HepG2 (cell line): ENCODE data around the gene GLTPD2. TPM values are rescaled to one million over a fixed set of nuclear protein-coding genes. Genes with fewer than 3 reads are reported as not detected.

Source experiments
- ATAC-seq: fragments of 200-7000 bp; cut with Tn5 transposase; 3 replicates; pipeline ENCODE4 v1.9.1; 2020; ENCODE audit warnings: mild to moderate bottlenecking, moderate library complexity
- BruUV-seq: library from RNA; stranded (reverse); fragments of 400-500 nt; replicated peaks from 2 replicates; lab custom pipeline; 2021; lab: Mats Ljungman, UMichigan
- CTCF ChIA-PET: fragments of 300-600 bp; formaldehyde crosslinking; extraction: SDS; loops from one replicate; lab custom pipeline; 2021; ENCODE audit warnings: low total read pairs, inconsistent platforms, low intra/inter-chr PET ratio; lab: Yijun Ruan, JAX
- POLR2A ChIA-PET: fragments of 350-600 bp; sonication (Branson Sonifier 250); formaldehyde crosslinking; loops from one replicate; lab custom pipeline; 2020; ENCODE audit warnings: antibody characterized with exemption, inconsistent platforms; lab: Yijun Ruan, JAX
- DNase-seq: peaks from one replicate; pipeline ENCODE4 v3.0.0-alpha.2; 2015; ENCODE audit warnings: low spot score
- FAIRE-seq: peaks from 3 replicates; lab custom pipeline; 2011; peaks lifted over from hg19 to GRCh38; lab: Jason Lieb, UNC
- H2AFZ ChIP-seq: one replicate; pipeline ENCODE4 v1.6.1; 2011; ENCODE audit warnings: low read length, inconsistent platforms
- H3K27ac ChIP-seq: fragments of 300-600 bp; 3 replicates; pipeline ENCODE4 v1.8.0; 2011; ENCODE audit warnings: mixed run types, mild to moderate bottlenecking, mixed read lengths, low read length, inconsistent platforms; ENCODE audit not compliant: insufficient read depth; ENCODE audit errors: extremely low read length
- H3K27me3 ChIP-seq, 2 experiments: fragments of 200-600 bp in 1 of 2; 2 replicates in 1 of 2; 3 replicates in 1 of 2; pipeline versions ENCODE4 v1.6.0 to v1.8.0; 2011; ENCODE audit warnings: low read length in 2 of 2, mild to moderate bottlenecking in 2 of 2, moderate library complexity in 2 of 2, inconsistent platforms in 1 of 2; ENCODE audit not compliant: insufficient read depth in 2 of 2, control insufficient read depth in 1 of 2
- H3K36me3 ChIP-seq, 2 experiments: fragments of 200-600 bp in 1 of 2; replicated peaks in 1 of 2; 2 replicates in 1 of 2; 3 replicates in 1 of 2; pipeline versions ENCODE4 v1.5.1 to v1.8.0; 2011; ENCODE audit warnings: low read length in 2 of 2, inconsistent platforms in 1 of 2; ENCODE audit not compliant: insufficient read depth in 2 of 2, control insufficient read depth in 1 of 2
- H3K4me1 ChIP-seq: 2 replicates; pipeline ENCODE4 v1.5.1; 2012; ENCODE audit warnings: low read length, inconsistent platforms; ENCODE audit not compliant: insufficient read depth
- H3K4me2 ChIP-seq: 2 replicates; pipeline ENCODE4 v1.6.0; 2011; ENCODE audit warnings: low read depth, low read length, inconsistent platforms
- H3K4me3 ChIP-seq, 3 experiments: fragments of 200-600 bp in 1 of 3; sonication (generic), shearing (Covaris generic) in 1 of 3; replicated peaks in 1 of 3; 2 replicates each; pipeline ENCODE4 v1.5.1; 2011 to 2016; ENCODE audit warnings: low read length in 3 of 3, inconsistent platforms in 2 of 3, low read depth in 2 of 3, mild to moderate bottlenecking in 2 of 3, control low read depth in 1 of 3, mixed read lengths in 1 of 3; ENCODE audit not compliant: insufficient read depth in 1 of 3
- H3K79me2 ChIP-seq: one replicate; pipeline ENCODE4 v1.6.1; 2011; ENCODE audit warnings: low read length, inconsistent platforms; ENCODE audit not compliant: insufficient read depth
- H3K9ac ChIP-seq: 2 replicates; pipeline ENCODE4 v1.6.0; 2011; ENCODE audit warnings: mild to moderate bottlenecking, low read depth, low read length, inconsistent platforms; ENCODE audit not compliant: insufficient read depth
- H3K9me3 ChIP-seq: 2 replicates; pipeline ENCODE4 v1.5.1; 2012; ENCODE audit warnings: mild to moderate bottlenecking, low read length
- H4K20me1 ChIP-seq: 2 replicates; pipeline ENCODE4 v1.6.0; 2011; ENCODE audit warnings: inconsistent platforms, mild to moderate bottlenecking, low read length, moderate library complexity; ENCODE audit not compliant: insufficient read depth
- ZBTB43 ChIP-seq: sonication (generic); formaldehyde crosslinking; conservative IDR thresholded peaks from 2 replicates; pipeline ENCODE4 v1.4.0; 2020; ENCODE audit warnings: missing genetic modification reagents
- ZMAT3 ChIP-seq: sonication (generic); formaldehyde crosslinking; conservative IDR thresholded peaks from 2 replicates; pipeline ENCODE4 v1.7.0; 2021; ENCODE audit warnings: missing genetic modification reagents
- ZNF329 ChIP-seq: sonication (generic); formaldehyde crosslinking; IDR thresholded peaks from 2 replicates; pipeline ENCODE4 v1.9.0; 2021; ENCODE audit warnings: low read depth, mild to moderate bottlenecking, missing genetic modification reagents
- ZNF607 ChIP-seq: sonication (generic); formaldehyde crosslinking; IDR thresholded peaks from 2 replicates; pipeline ENCODE4 v1.5.1; 2020; ENCODE audit warnings: missing genetic modification reagents, mild to moderate bottlenecking, borderline replicate concordance
- ZNF646 ChIP-seq: sonication (generic); formaldehyde crosslinking; IDR thresholded peaks from 2 replicates; pipeline ENCODE4 v1.9.0; 2021; ENCODE audit warnings: mild to moderate bottlenecking, missing genetic modification reagents
- ZNF687 ChIP-seq: sonication (generic); formaldehyde crosslinking; IDR thresholded peaks from 2 replicates; pipeline ENCODE4 v1.5.1; 2020; ENCODE audit warnings: mild to moderate bottlenecking, missing genetic modification reagents, moderate library complexity
- ZNF782 ChIP-seq: sonication (generic); formaldehyde crosslinking; IDR thresholded peaks from 2 replicates; pipeline ENCODE4 v1.4.0; 2020; ENCODE audit warnings: missing genetic modification reagents, mild to moderate bottlenecking, borderline replicate concordance
- WGBS: methylation state at CpG from one replicate; pipeline ENCODE4 v1.1.6; 2017; ENCODE audit warnings: low lambda C conversion rate; 5-methylcytosine and 5-hydroxymethylcytosine counted together
- in situ Hi-C: cut with HindIII; loops from 2 replicates; pipeline ENCODE4 v1.10.0; 2017; ENCODE audit warnings: low pct_unique_long_range_greater_than_20kb; ENCODE audit not compliant: extremely low pct_ligation_motif_present
- intact Hi-C: fragments of 100-400 bp; cut with micrococcal nuclease; formaldehyde crosslinking; loops from one replicate; pipeline ENCODE4 v1.10.0; 2022; ENCODE audit not compliant: unreplicated experiment
- polyA plus RNA-seq, 8 experiments: library from polyadenylated mRNA; depleted of rRNA in 3 of 8; stranded (reverse) in 7 of 8; unstranded in 1 of 8; fragments of >200 nt; fragmentation: Illumina TruSeq in 4 of 8; extraction: Trizol in 4 of 8; gene quantifications; 2 replicates each; pipeline versions ENCODE4 v1.2.1 to v1.2.3, GENCODE V29; 2011 to 2016; ENCODE audit warnings: low read depth in 4 of 8, missing spikeins in 1 of 8, mixed read lengths in 1 of 8; ENCODE audit not compliant: insufficient read depth in 1 of 8
- total RNA-seq, 5 experiments: library from RNA; depleted of rRNA; stranded (reverse); fragments of >200 nt; fragmentation: Illumina TruSeq; extraction: Trizol; gene quantifications; 2 replicates each; pipeline ENCODE4 v1.2.3, GENCODE V29; 2016; ENCODE audit warnings: low read depth in 1 of 5
- TF ChIP-seq, protein P1 (sequence below), 2 experiments: IDR thresholded peaks; 2 replicates each; pipeline ENCODE4 v1.6.1; 2011 to 2012; ENCODE audit warnings: low read length in 2 of 2, borderline replicate concordance in 1 of 2, low read depth in 1 of 2, mild to moderate bottlenecking in 1 of 2, moderate library complexity in 1 of 2

The GLTPD2 gene
- total and polyA plus RNA-seq, 2 of the 13 experiments (the other 11 are each of a cell fraction or from before 2014, with no cell fraction given), result 7.5 to 12.9 TPM

GRCh38 chr17:4747847-4748246 is 40.9 kb upstream of the GLTPD2 start:
- WGBS, result 75% methylated on average over 5 of the region's 5 CpGs
- in situ Hi-C loops, result no loop called here

More at GRCh38 chr17:4747847-4748246, 40.9 kb upstream of the GLTPD2 start:
- ATAC-seq, result no peak
- Histone ChIP-seq H3K79me2 (no peaks in the 10 kb centered on the region), H3K9ac (no peak overlapping the region), H3K4me3 (no peak overlapping the region), H3K27ac (no peak overlapping the region), H3K36me3 (no peaks in the 10 kb centered on the region), H4K20me1 (no peaks in the 10 kb centered on the region), H3K4me2 (no peak overlapping the region), H2AFZ (no peak overlapping the region), H3K4me1 (peaks cover 72% of the 10 kb centered on the region), H3K27me3 (no peaks in the 10 kb centered on the region), H3K9me3 (no peaks in the 10 kb centered on the region)
- no peak for TF ChIP-seq ZNF687 (CRISPR knock-in tag)
- no peak for TF ChIP-seq ZNF329
- no peak for TF ChIP-seq ZNF607 (CRISPR knock-in tag)
- no peak for TF ChIP-seq ZNF782 (CRISPR knock-in tag)
- no peak for TF ChIP-seq ZNF646
- TF ChIP-seq ZBTB43, result no peak
- TF ChIP-seq ZMAT3 (CRISPR knock-in tag), result no peak
- TF ChIP-seq, protein P1, sequence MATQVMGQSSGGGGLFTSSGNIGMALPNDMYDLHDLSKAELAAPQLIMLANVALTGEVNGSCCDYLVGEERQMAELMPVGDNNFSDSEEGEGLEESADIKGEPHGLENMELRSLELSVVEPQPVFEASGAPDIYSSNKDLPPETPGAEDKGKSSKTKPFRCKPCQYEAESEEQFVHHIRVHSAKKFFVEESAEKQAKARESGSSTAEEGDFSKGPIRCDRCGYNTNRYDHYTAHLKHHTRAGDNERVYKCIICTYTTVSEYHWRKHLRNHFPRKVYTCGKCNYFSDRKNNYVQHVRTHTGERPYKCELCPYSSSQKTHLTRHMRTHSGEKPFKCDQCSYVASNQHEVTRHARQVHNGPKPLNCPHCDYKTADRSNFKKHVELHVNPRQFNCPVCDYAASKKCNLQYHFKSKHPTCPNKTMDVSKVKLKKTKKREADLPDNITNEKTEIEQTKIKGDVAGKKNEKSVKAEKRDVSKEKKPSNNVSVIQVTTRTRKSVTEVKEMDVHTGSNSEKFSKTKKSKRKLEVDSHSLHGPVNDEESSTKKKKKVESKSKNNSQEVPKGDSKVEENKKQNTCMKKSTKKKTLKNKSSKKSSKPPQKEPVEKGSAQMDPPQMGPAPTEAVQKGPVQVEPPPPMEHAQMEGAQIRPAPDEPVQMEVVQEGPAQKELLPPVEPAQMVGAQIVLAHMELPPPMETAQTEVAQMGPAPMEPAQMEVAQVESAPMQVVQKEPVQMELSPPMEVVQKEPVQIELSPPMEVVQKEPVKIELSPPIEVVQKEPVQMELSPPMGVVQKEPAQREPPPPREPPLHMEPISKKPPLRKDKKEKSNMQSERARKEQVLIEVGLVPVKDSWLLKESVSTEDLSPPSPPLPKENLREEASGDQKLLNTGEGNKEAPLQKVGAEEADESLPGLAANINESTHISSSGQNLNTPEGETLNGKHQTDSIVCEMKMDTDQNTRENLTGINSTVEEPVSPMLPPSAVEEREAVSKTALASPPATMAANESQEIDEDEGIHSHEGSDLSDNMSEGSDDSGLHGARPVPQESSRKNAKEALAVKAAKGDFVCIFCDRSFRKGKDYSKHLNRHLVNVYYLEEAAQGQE (IDR thresholded peaks at IDR 0.05; ENCODE audit: borderline replicate concordance in 1 of 2, low read depth in 1 of 2, low read length in 2 of 2), result no peak
- BruUV-seq, result no TSS peak
- no peak for FAIRE-seq
- POLR2A ChIA-PET, result interaction anchor here (1.1 to 2.3 kb wide), 2 partner anchors 24 to 43 kb away, joined by 4 to 9 read pairs; partner anchors contain the start of gene TM4SF5
- CTCF ChIA-PET, result no interaction called here
- intact Hi-C loops, result no loop called here
- DNase-seq, result no peak
